C4-2B (cell line): ENCODE measurements around the gene MLXIPL.
A peak's percentile ranks its signal among the peaks of the same experiment; 100 is the strongest.

Source experiments
- H3K27ac ChIP-seq: fragments of 450-650 bp; 2 replicates; pipeline ENCODE4 v1.5.1; 2017
- CTCF ChIP-seq: fragments of 450-650 bp; conservative IDR thresholded peaks from 2 replicates; pipeline ENCODE4 v1.5.1; 2017; ENCODE audit warnings: mild to moderate bottlenecking
- ZFX ChIP-seq: fragments of 450-650 bp; IDR thresholded peaks from 2 replicates; pipeline ENCODE4 v1.6.1; 2017

The MLXIPL gene

GRCh38 chr7:73623798-73624668, at the start of gene MLXIPL:
Gene MLXIPL (minus strand): TSS chr7:73624522. CDS start chr7:73624492, 30 bp downstream.
- peak within 1 kb of the TSS; percentile 62 for H3K27ac ChIP-seq
- TF ChIP-seq ZFX (no peak), CTCF (no peak)

GRCh38 chr7:73671857-73672445, 47.6 kb upstream of the MLXIPL start:
- no peak overlapping the region for H3K27ac ChIP-seq
- no peak for TF ChIP-seq CTCF
- no peak for TF ChIP-seq ZFX

- H3K27ac ChIP-seq, result no peak overlapping the region
- TF ChIP-seq ZFX (no peak), CTCF (no peak)
These were observed 47.0 kb upstream of the MLXIPL start for GRCh38 chr7:73671322-73671661.

GRCh38 chr7:73669858-73670385, 45.6 kb upstream of the MLXIPL start:
- TF ChIP-seq ZFX (no peak), CTCF (no peak)
- no peak overlapping the region for H3K27ac ChIP-seq

GRCh38 chr7:73669288-73669701, 45.0 kb upstream of the MLXIPL start:
- H3K27ac ChIP-seq, result no peak overlapping the region

GRCh38 chr7:73668886-73669230, 44.5 kb upstream of the MLXIPL start:
- TF ChIP-seq ZFX, result no peak
- no peak for TF ChIP-seq CTCF
- no peak overlapping the region for H3K27ac ChIP-seq

More at GRCh38 chr7:73669288-73669701, 45.0 kb upstream of the MLXIPL start:
- TF ChIP-seq ZFX, result no peak
- TF ChIP-seq CTCF, result no peak

- H3K27ac ChIP-seq, result peak overlapping the region; percentile 45
- TF ChIP-seq ZFX (no peak; the same call in 1 of the 2 replicates), CTCF (no peak)
These were observed 44.0 kb upstream of the MLXIPL start for GRCh38 chr7:73668103-73668885.
